NOMO-1 treated with dmso at 0.1 percent for 144 hours (cell line): ENCODE data around the gene OR52N1.

ENCODE experiments used
- DNase-seq: peaks from one replicate; lab custom pipeline; 2025; ENCODE audit not compliant: unreplicated experiment; lab: John Stamatoyannopoulos, UW

OR52N1 gene

DNA sequence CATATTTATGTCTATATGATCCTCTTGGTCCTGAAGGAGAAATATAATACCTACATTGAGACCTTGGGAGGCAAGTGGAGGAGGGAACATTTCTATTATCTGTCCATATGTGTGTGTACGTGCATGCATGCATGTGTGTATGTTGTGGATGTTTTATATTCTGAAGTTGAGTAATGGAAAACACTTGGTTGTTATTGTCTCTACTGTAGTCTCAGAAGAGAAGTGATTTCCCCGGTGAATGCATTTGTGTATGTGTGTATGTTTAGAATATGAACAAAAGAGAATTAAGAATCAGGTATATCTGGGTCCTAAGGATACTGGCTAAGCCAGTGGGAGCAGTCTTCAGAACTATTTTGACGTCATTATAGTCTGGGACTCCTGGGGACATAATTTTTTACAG, at the start of gene OR52N1:
TSS of gene OR52N1 (minus strand) at position 101 of the 400 bp plus-strand sequence. CDS start 2,449 bp downstream, outside the sequence.
- no peak for DNase-seq

DNA sequence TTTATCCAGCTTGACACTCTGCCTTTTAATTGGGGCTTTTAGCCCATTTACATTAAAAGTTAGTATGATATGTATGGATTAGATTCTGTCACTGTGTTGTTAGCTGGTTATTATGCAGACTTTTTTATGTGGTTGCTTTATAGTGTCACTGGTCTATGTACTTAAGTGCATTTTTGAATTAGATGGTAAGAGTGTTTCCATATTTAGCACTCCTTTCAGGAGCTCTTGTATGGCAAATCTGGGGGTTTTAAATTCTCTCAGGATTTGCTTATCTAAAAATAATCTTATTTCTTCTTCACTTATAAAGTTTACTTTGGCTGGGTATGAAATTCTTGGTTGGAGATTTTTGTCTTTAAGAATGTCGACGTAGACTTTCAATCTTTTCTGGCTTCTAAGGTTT, 46.6 kb upstream of the OR52N1 start:
- no peak for DNase-seq

DNA sequence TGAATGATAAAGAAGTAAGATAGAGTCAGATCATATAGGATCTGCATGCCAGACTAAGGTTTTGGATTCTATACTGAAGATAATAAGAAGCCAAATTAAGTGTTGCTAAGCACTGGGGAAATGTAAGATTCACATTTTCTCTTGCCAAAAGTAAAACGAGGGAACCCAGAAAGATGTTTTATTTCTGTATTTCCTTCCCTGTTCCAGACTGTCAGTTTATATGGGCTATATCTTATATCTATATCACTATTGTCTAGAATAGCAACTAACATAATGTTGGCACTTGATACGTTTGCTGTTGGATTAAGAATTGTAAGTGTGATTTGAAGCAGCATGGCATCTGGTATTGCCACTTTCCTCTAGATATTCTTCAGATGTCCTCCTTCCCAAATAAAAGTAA, 42.4 kb upstream of the OR52N1 start:
- DNase-seq, result no peak

DNA sequence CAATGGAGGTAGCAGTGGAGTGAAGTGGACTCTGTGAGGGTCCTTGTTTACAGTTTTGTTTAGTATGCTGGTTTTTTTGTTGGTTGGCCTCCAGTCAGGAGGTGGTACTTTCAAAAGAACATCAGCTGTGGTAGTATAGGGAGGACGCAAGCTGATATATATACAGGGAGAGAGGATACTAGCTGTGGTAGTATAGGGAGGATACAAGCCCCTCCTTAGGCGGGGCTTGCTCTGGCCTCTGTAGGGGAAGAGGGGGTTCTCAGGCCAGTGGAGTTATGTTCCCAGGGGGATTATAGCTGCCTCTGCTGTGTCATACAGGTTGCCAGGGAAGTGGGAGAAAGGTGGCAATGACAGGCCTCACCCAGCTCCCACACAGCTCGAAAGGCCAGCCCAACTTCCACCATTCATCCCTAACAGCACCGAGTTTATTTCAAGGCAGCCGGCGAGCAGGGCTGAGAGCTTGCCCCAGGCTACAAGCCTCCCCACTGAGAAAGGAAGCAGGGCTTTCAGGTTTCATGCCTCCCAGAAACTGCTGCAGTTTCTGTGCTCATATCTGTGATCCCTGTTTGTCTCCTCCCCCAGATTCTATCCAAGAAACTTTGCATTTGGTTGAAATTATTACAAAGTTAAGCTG, 40.2 kb upstream of the OR52N1 start:
- DNase-seq, result no peak

DNA sequence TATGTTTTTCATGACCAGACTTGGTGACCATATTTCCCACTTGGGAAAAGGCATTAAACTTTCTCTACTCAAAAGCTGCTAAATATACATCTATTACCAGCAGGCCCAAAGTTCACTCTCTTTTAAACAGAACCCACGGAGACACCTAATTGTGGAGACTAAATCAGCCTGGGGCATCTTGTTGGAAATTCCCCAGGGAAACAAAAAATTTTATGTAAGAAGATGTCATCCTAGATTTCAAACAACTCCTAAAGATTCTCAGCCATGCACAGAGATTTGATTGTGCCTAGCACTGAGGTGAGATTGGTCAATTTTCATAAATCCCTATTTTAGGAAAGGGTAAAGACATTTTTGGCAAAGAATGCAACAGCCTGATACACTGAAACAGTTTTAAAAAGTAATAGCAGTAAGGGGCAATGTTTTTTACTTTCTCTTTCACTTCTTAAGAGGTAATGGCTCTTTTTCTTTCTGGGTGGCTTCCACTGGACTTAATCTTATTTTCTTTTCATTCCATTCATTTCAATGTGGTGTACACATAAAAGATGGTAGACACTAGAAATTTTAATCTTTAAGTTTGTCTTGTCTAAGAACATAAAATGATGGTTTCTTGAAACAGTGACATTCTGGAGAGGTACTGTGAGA, 27.3 kb upstream of the OR52N1 start:
- DNase-seq, result no peak

DNA sequence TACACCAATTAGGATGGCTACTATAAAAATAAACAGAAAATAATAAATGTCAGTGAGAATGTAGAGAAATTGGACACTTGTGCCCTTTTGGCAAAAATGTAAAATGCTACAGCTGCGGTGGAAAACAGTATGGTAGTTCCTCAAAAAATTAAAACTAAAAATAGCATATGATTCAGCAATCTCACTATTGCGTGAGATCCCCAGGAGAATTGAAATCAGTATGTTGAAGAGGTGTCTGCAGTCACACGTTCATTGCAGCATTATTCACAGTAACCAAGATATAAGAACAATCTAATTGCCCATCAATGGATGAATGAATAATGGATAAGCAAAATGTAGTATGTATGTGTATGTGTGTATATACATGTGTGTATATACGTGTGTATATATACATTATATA, 24.5 kb upstream of the OR52N1 start:
- peak; percentile 76 for DNase-seq

DNA sequence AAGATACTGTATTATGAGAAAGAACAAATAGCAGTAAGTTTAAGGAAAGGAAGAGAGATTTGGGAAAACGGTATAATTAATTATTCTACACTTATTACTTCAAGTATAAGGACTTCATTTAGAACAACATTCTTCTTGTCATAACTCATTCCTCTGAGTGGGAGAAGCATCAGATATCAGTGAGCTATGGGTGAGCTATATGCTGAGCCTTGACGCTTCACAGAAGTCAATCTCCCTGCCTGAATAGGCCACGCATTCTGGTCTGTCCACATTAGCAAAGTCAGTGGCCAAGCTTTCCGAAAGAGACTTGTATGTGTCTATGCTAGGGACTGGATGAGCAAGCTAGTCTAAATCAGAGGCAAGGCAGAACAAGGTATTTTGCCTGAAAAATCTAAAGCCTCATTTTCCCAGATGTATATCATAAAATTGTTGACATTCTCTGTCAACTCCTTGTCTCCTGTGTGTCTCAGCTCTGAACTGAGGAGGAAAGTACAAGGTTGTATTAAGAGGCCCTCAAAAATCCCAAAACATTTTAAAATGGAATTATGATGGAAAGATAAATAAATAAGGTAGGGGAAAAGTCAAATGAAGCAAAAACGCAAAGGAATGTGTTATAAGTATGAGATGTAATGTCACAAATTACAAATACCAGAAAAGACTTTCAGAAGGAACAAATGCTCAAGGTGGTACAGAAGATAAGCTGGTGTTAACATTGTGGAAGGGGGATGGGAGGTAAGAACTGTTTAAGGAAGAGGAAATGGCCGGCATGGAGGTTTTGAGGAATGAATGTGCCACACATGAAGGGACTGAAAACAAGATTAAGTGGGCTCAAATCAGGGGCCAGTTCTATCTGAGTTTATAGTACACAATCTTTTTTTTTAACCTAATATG, 19.1 kb upstream of the OR52N1 start:
- DNase-seq, result no peak

DNA sequence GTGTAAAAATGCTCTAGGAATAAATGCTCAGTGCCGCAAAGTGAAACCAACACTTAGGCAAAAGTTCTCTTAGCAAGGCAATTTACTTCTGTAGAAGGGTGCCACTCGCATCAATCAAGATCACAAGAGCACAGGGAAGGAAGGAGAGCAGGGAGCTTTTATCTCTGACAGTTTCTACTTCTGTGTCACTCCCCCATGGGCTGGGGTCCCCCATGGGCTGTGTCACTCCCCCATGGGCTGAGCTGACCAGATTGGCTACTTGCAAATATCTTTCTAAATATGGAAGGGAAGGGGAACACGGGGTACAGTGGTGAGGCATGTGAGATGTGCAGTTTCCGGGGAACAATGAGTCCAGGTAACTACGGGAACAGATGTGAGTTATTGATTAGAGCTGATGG, 18.1 kb upstream of the OR52N1 start:
- DNase-seq, result no peak

DNA sequence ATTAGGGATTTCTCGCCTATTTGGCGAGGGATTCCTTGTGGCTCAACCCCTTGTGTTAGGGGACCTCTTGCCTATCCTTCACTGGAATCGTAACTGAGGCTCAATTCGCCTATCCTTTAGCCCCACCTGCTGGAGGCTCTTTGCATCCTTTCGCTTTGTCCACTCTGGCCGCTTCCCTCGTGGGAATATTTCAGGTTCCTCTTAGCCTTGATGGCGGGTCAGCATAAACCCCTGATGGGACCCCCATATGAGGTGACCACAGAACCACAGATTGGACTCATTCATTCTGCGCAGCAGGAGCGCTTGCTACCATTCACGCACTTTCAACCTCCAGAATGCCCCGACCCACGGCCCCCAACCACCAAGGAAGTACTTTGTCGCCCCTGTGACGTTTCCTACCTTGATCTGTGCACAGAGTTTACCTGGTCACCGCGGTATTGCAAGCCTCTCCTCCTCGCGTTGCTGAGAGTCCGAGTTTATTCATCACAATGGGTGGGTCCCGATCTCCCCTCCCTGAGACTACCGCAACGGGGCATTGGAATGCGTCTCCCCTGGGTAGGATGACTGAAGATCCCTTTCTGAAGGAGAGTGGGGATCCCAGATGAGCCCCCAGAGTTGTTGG, 17.5 kb upstream of the OR52N1 start, which contains the start of gene OR52N2:
TSS of gene OR52N2 (plus strand) at position 425 of the 622 bp plus-strand sequence. CDS start 11,412 bp downstream, outside the sequence.
- DNase-seq, result peak; percentile 61

DNA sequence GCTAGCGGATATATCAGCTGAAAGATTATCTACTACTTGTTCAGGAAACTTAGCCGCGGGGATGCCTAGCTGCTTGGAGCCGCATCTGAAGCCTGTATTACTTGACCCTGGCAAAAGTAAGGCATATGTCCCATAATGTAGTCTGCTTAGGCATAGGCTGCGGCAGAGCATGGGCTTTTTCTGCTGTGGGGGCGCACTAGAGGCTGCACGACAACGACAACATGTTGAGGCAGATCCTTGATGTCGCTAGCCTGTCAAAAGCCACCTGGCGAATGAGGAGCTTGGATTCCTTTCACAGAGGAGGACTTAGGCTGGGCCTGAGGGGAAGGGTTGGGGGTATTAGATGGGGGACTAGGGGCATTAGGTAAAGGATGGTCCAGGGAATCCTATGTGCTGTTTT, 16.5 kb upstream of the OR52N1 start:
- no peak for DNase-seq

DNA sequence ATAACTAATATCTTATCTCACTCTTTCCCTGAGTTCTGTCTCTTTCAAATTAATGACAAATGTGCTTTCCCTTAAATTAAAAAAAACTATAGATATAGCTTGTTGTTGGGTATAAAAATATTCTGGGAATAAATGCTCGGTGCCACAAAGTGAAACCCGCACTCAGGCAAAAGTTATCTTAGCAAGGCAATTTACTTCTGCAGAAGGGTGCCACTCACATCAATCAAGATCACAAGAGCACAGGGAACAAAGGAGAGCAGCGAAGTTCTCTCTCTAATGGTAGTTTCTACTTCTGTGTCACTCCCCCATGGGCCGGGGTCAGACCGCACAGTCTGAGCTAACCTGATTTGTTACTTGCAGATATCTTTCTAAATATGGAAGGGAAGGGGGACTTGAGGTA, 12.9 kb upstream of the OR52N1 start:
- DNase-seq, result no peak

DNA sequence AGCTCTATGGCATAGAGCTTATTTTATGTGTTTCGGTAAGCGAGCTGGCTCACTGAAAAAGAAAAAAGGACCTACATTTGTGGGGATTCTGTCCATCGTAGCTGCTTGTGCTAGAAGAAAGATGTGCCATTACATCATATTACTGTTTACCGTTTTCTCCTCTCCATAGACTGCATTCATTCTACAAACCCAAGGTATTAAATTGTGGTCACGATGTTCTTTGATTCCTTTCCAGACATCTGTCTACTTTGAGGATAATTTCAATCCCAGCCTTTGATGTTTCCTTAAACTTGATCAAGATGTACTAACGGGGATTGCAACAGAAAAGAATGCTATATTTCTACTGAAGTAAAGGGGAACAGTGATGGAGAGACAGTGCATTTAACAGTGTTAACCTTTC, 5.5 kb upstream of the OR52N1 start:
- no peak for DNase-seq

DNA sequence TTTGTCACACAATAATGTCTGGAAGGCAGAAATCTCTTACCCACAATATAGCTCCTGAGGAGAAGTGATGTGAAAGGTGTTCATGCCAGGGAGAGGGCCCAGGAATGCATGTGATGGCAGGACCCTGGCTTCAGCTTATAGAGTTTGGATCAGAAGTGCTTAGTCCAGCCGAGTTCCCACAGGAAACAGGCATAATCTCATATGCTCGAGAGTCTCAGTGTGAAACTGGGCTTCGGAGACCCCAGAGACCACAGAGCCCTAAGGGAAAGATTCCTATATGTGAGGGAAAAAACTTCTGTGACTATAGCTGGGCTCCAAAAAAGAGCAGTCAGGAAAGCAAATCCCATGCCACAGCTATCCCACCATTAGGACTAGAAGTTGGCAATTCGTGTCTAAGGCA, 7.8 kb downstream of the OR52N1 start, which contains the start of gene OR52N5:
TSS of gene OR52N5 (minus strand) at position 101 of the 400 bp plus-strand sequence. CDS start 4,721 bp downstream, outside the sequence.
- DNase-seq, result no peak

DNA sequence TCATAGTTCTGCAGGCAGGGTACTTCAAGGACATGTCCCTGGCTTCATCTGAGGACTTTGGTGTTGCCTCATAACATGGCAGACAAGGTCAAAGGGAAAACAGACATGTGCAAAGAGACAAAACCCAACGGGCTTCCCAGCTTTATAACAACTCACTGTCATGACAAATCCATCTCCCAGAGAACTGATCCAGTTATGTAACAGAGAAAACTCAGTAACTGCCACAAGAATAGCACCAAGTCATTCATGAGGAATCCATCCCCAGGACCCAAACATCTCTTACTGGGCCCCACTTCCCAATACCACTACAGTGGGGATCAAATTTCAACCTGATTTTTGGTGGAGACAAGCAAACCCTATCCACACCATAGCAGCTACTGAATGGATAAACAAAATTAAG, 24.0 kb downstream of the OR52N1 start:
- DNase-seq, result no peak

DNA sequence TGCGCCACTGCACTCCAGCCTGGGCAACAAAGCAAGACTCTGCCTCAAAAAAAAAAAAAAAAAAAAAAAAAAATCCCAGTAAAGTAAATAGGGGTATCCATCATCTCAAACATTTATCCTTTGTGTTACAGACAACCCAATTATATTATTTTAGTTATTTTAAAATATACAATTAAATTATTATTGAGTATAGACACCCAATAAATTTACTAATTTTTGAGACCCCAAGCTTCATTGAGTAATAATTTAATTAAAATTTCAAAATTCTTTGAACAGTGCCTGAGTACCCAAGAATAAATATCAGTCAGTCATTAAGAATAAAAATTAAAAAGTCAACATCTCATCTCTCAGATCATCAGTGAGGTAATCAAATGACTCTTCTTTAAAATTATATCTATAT, 37.1 kb downstream of the OR52N1 start, which contains the start of gene OR52N4:
TSS of gene OR52N4 (plus strand) at position 301 of the 400 bp plus-strand sequence. CDS start 498 bp downstream, outside the sequence.
- no peak for DNase-seq

DNA sequence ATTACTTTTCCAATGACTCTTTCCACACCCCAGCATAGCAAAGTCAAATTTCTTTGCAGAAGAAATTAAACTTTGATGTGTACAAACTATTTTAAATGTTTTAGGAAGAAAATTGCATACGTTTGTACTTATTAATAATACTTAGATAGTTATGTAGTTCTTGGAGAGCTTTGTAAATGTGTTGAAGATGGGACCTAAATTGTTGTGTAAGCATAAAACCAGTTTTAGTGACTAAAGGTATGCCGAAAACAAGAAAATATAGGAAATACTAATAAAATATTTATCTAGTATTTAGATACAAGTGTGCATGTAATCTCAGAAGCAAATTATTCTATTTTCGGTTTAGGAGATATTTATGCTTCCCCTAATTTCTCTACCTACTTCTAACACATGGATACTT, 41.2 kb downstream of the OR52N1 start:
- no peak for DNase-seq

DNA sequence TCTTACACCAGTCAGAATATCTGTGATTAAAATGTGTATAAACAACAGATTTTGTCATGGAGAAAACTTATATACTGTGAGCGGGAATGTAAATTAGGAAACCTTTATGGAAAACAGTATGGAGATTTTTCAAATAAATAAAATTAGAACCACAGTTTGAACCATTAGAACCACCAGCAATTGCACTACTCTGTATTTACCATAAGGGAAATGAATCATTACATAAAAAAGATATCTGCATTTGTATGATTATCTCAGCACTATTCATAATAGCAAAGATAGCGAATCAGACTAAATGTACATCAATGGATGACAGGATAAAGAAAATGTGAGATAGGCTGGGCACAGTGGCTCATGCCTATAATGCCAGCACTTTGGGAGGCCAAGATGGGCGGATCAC, 44.5 kb downstream of the OR52N1 start:
- DNase-seq, result no peak

DNA sequence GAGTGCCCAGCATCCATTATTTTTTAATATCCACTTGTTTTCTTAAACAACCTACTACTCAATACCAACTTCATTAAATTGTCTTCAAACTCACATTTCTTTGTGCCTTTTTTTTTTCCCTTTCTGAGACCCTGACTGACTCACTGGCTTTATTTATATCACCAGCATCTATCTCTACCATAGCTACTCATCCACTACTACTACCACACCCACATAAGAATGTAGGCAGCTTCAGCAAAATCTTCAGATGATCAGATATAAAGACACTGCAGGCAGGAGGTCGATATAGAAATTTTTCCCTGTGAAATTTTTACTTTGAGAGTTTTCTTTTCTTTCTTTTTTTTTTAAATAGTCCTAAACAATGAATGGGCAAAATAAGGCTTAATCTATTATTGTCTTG, 52.6 kb downstream of the OR52N1 start:
- no peak for DNase-seq

DNA sequence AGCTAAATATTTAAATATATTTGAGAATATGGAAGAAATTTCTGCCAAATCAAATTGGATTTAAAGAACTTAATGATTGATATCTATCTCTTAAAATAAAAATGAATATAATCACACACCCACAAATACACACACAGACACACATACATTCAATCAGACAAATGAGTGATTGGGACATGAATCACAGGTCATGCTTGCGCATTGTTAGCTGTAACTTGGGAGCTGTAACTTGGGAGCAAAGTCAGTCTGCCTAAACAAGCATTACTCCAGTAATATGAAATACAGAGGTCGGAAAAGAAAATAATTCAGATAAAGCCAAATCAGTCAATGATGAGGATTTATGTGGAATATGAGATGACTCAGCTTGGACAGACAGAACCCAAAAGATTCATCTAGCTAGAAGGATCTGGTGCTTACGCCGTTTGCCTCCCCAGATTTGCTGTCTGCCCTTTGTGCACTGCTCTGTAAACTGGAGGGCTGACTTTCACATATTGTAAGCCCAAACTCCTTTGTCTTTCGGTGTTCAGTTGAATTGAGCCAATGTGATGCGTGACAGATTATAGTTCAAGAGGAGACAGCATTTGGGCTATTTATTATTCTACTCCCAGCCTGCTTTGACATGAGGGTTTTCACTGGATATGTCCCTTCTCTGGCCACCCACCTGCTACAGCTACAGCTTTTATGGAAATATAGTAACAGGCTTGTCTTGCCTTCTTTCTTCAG, 53.2 kb downstream of the OR52N1 start:
- DNase-seq, result no peak

DNA sequence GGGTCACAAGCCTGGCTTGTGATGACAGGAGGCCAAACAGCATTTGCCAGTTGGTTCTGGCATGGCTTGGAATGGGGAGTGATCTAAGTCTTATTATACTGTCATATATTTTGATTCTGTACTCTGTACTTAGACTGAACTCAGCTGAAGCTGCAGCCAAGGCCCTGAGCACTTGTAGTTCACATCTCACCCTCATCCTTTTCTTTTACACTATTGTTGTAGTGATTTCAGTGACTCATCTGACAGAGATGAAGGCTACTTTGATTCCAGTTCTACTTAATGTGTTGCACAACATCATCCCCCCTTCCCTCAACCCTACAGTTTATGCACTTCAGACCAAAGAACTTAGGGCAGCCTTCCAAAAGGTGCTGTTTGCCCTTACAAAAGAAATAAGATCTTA, 54.0 kb downstream of the OR52N1 start:
- no peak for DNase-seq
